22Rv1 (cell line): ENCODE measurements around the gene C10orf143.

Experiments used
- H3K27ac ChIP-seq: fragments of 450-650 bp; 2 replicates; pipeline ENCODE4 v1.5.1; 2017
- CTCF ChIP-seq: fragments of 450-650 bp; IDR thresholded peaks from 2 replicates; pipeline ENCODE4 v1.5.1; 2017; ENCODE audit warnings: mild to moderate bottlenecking
- ZFX ChIP-seq: fragments of 450-650 bp; IDR thresholded peaks from 2 replicates; pipeline ENCODE4 v1.6.1; 2017; ENCODE audit warnings: antibody characterized with exemption, borderline replicate concordance

C10orf143 gene

GRCh38 chr10:130078120-130078519 lies 32.5 kb downstream of the C10orf143 start:
- H3K27ac ChIP-seq, result no peak overlapping the region
- TF ChIP-seq CTCF, result no peak
- no peak for TF ChIP-seq ZFX

GRCh38 chr10:130076681-130077080 lies 33.9 kb downstream of the C10orf143 start:
- no peak for TF ChIP-seq CTCF
- no peak overlapping the region for H3K27ac ChIP-seq

GRCh38 chr10:130074639-130075038 lies 36.0 kb downstream of the C10orf143 start:
- no peak for TF ChIP-seq ZFX
- TF ChIP-seq CTCF, result no peak
- H3K27ac ChIP-seq, result no peak overlapping the region

DNA sequence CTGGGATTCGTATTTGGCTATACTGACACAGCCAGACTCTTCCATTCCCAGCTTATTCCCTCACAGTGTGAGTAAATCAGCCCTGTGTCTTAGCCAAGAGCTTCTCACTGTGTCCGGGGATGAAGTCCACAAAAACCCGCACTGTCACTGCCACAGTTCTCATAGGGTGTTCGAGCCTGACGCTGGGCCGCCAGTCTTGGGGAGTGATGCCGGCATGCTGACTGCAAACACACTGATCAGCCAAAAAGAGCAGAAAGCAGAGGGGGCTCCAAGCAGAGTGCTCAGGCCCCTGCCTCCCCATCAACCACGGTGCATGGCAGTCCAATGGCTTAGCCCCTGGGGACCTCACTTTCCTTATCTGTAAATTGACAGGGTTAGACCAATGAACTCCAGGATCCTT lies 36.7 kb downstream of the C10orf143 start:
- TF ChIP-seq ZFX, result no peak
- TF ChIP-seq CTCF, result no peak
- no peak overlapping the region for H3K27ac ChIP-seq

- no peak overlapping the region for H3K27ac ChIP-seq
- TF ChIP-seq ZFX (no peak), CTCF (no peak)
Measured at GRCh38 chr10:130072247-130072646, 38.4 kb downstream of the C10orf143 start.

DNA sequence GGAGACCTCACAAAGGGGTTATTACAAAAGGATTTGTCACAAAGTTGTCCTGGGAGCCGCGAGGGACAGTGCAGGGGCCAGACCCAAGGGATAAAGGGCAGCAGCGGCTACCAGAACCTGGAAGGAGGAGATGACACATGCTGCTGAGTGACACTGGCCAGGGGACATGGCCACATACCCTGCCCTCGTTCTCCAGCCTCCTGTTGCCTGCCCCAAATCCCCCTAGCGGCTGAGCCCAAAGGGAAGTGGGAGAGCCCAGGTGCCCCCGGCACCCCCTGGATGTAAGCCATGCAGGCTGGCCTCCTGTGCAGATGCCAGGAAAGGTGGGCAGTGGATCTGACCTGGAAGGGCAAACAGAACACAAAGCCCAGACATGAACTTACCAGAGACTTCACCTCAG lies 42.7 kb downstream of the C10orf143 start:
- H3K27ac ChIP-seq, result no peak overlapping the region
- no peak for TF ChIP-seq CTCF
- no peak for TF ChIP-seq ZFX

GRCh38 chr10:130066743-130067142 lies 43.9 kb downstream of the C10orf143 start:
- TF ChIP-seq ZFX, result no peak
- no peak for TF ChIP-seq CTCF
- H3K27ac ChIP-seq, result no peak overlapping the region
